B cell (primary cell): ENCODE data around the gene DNAAF5. TPM values are rescaled to one million over a fixed set of nuclear protein-coding genes. Genes with fewer than 3 reads are reported as not detected.

Experiments
- ATAC-seq: fragments of 200-7000 bp; cut with Tn5 transposase; one replicate; pipeline ENCODE4 v1.10.0; 2021; ENCODE audit warnings: low read depth, mild to moderate bottlenecking, moderate number of reproducible peaks, moderate library complexity
- CTCF ChIA-PET: fragments of 350-600 bp; sonication (Branson Sonifier 250); formaldehyde crosslinking; loops from one replicate; lab custom pipeline; 2021; ENCODE audit warnings: antibody characterized with exemption, inconsistent platforms; lab: Charles Lee
- POLR2A ChIA-PET: fragments of 350-600 bp; sonication (Branson Sonifier 250); formaldehyde crosslinking; loops from one replicate; lab custom pipeline; 2021; ENCODE audit warnings: antibody characterized with exemption; lab: Charles Lee
- DNase-seq: peaks from one replicate; pipeline ENCODE4 v3.0.0; 2013
- H2AFZ ChIP-seq: 2 replicates; pipeline ENCODE4 v1.6.1; 2012; ENCODE audit warnings: mild to moderate bottlenecking, low read depth, low read length; ENCODE audit not compliant: insufficient read depth, poor library complexity, severe bottlenecking
- H3K27ac ChIP-seq, 2 donors: 1 replicate in 1 of 2; 2 replicates in 1 of 2; pipeline ENCODE4 v1.5.1; 2012 to 2013; ENCODE audit warnings: low read length in 2 of 2, mild to moderate bottlenecking in 2 of 2, moderate library complexity in 1 of 2
- H3K27me3 ChIP-seq, 4 experiments: fragments of 200-600 bp in 1 of 4; sonication (generic) in 1 of 4; replicated peaks in 1 of 4; 1 replicate in 2 of 4; 2 replicates in 2 of 4; pipeline versions ENCODE4 v1.6.1 to v1.7.0; 2013 to 2016; ENCODE audit warnings: low read length in 3 of 4, mild to moderate bottlenecking in 2 of 4, mixed read lengths in 1 of 4, moderate library complexity in 1 of 4; ENCODE audit not compliant: insufficient read depth in 4 of 4, control insufficient read depth in 3 of 4; ENCODE audit errors: control extremely low read depth in 1 of 4
- H3K36me3 ChIP-seq, 2 experiments: replicated peaks in 1 of 2; 1 replicate in 1 of 2; 2 replicates in 1 of 2; pipeline versions ENCODE4 v1.6.1 to v1.7.1; 2013; ENCODE audit warnings: low read length in 1 of 2; ENCODE audit not compliant: insufficient read depth in 2 of 2, control insufficient read depth in 1 of 2; ENCODE audit errors: control extremely low read depth in 1 of 2, extremely low read depth in 1 of 2
- H3K4me1 ChIP-seq, 2 donors: fragments of 200-600 bp in 1 of 2; sonication (generic) in 1 of 2; 1 replicate in 1 of 2; 2 replicates in 1 of 2; pipeline versions ENCODE4 v1.5.1 to v1.6.1; 2013 to 2017; ENCODE audit warnings: low read length in 2 of 2; ENCODE audit not compliant: control insufficient read depth in 2 of 2, insufficient read depth in 2 of 2
- H3K4me2 ChIP-seq: replicated peaks from 2 replicates; pipeline ENCODE3; 2012; ENCODE audit warnings: mild to moderate bottlenecking, low read depth, low read length; ENCODE audit not compliant: poor library complexity, severe bottlenecking
- H3K4me3 ChIP-seq, 5 experiments: fragments of 200-600 bp in 1 of 5; sonication (generic) in 1 of 5; 1 replicate in 3 of 5; 2 replicates in 2 of 5; pipeline versions ENCODE4 v1.5.1 to v1.7.0; 2011 to 2016; ENCODE audit warnings: low read length in 4 of 5, mild to moderate bottlenecking in 4 of 5, low read depth in 2 of 5, control low read depth in 1 of 5, moderate library complexity in 1 of 5; ENCODE audit not compliant: insufficient read depth in 1 of 5; ENCODE audit errors: control extremely low read depth in 1 of 5, extremely low read depth in 1 of 5
- H3K79me2 ChIP-seq: fragments of 200-600 bp; sonication (generic); one replicate; pipeline ENCODE4 v1.6.0; 2016; ENCODE audit warnings: low read length; ENCODE audit not compliant: control insufficient read depth, insufficient read depth
- H3K9ac ChIP-seq: fragments of 200-600 bp; sonication (generic); 2 replicates; pipeline ENCODE4 v1.6.1; 2017; ENCODE audit warnings: mild to moderate bottlenecking, low read length, moderate library complexity
- H3K9me3 ChIP-seq, 3 donors: one replicate each; pipeline versions ENCODE4 v1.6.1 to v1.7.1; 2013; ENCODE audit warnings: low read length in 2 of 3; ENCODE audit not compliant: control insufficient read depth in 2 of 3, insufficient read depth in 1 of 3; ENCODE audit errors: control extremely low read depth in 1 of 3
- H4K20me1 ChIP-seq: 2 replicates; pipeline ENCODE4 v1.6.0; 2012; ENCODE audit warnings: mild to moderate bottlenecking, low read length; ENCODE audit not compliant: insufficient read depth, control insufficient read depth, poor library complexity, severe bottlenecking
- H3K27ac Mint-ChIP-seq: one replicate; pipeline ENCODE4 v1.8.0; 2021; ENCODE audit warnings: mixed read lengths
- H3K27me3 Mint-ChIP-seq: one replicate; pipeline ENCODE4 v1.8.0; 2021; ENCODE audit warnings: mixed read lengths
- H3K4me1 Mint-ChIP-seq: one replicate; pipeline ENCODE4 v1.8.0; 2021; ENCODE audit warnings: mixed read lengths
- H3K4me3 Mint-ChIP-seq: one replicate; pipeline ENCODE4 v1.8.0; 2021; ENCODE audit warnings: mixed read lengths
- H3K9me3 Mint-ChIP-seq: one replicate; pipeline ENCODE4 v1.8.0; 2022; ENCODE audit warnings: mixed read lengths; ENCODE audit not compliant: insufficient read depth
- EZH2 ChIP-seq: IDR thresholded peaks from 2 replicates; pipeline ENCODE4 v1.6.1; 2012; ENCODE audit warnings: borderline replicate concordance, low read depth, mild to moderate bottlenecking, moderate library complexity, low read length; ENCODE audit not compliant: insufficient read depth, poor library complexity, severe bottlenecking
- WGBS: methylation state at CpG from one replicate; pipeline ENCODE4 v1.1.5; 2013; ENCODE audit warnings: missing lambda C conversion rate; ENCODE audit not compliant: insufficient coverage; 5-methylcytosine and 5-hydroxymethylcytosine counted together
- intact Hi-C: fragments of 100-400 bp; cut with micrococcal nuclease; formaldehyde crosslinking; loops from one replicate; pipeline ENCODE4 v1.10.0; 2022
- polyA plus RNA-seq: library from polyadenylated mRNA; depleted of rRNA; stranded (reverse); fragments of >200 nt; gene quantifications from 2 replicates; pipeline ENCODE4 v1.2.3, GENCODE V29; 2012
- total RNA-seq, 2 donors: library from RNA; stranded (reverse); fragments of 120-200 nt in 1 of 2; gene quantifications; 1 replicate in 1 of 2; 2 replicates in 1 of 2; pipeline versions ENCODE4 v1.2.3 to v1.2.4, GENCODE V29; 2013 to 2022
- TF ChIP-seq, protein P1 (sequence below): fragments of 200-600 bp; IDR thresholded peaks from one replicate; pipeline ENCODE4 v1.8.0; 2022; ENCODE audit warnings: antibody characterized with exemption, mild to moderate bottlenecking

Gene DNAAF5
- total and polyA plus RNA-seq, 2 donors (not counting 1 experiment from before 2014, with no cell fraction given), result 18.0 to 21.4 TPM

DNA sequence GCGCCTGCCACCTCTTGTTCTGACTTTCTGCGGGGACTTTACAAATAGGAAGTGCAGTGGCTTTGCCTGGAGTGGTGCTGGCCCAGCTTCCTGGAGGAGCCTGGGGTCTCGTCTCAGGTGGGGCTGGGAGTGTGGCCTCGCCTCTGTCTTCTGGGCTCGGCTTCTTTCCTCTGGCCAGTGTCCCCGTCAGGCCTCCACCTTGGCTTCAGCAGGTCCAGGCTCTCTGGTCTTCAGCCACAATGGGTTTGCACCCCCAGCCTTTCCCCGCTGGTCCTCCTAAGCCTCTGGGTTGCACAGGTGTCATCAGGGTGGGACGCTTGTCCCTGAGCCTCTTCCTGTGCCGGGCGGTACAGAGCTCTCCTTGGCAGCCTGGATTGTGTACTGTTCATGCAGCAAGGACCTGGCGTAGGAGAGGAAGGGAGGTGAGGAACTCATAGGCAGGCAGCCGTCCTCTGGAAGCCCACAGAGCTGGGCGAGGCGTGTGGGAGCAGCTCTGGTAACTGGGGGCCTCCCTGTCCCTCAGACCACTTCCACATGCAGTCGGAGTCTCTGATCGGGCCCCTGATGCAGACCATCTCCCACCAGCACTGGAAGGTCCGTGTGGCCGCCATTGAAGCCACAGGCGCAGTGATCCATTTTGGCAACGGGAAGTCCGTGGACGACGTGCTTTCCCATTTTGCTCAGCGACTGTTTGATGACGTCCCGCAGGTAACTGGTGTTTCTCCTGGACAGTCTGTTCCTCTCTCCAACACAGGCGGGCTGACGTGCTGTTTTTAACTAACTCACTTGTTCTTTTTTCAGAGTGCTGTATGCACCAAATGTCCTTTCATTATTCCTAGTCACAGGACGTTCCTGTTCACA is 2.9 kb downstream of the DNAAF5 start:
- TF ChIP-seq, protein P1, sequence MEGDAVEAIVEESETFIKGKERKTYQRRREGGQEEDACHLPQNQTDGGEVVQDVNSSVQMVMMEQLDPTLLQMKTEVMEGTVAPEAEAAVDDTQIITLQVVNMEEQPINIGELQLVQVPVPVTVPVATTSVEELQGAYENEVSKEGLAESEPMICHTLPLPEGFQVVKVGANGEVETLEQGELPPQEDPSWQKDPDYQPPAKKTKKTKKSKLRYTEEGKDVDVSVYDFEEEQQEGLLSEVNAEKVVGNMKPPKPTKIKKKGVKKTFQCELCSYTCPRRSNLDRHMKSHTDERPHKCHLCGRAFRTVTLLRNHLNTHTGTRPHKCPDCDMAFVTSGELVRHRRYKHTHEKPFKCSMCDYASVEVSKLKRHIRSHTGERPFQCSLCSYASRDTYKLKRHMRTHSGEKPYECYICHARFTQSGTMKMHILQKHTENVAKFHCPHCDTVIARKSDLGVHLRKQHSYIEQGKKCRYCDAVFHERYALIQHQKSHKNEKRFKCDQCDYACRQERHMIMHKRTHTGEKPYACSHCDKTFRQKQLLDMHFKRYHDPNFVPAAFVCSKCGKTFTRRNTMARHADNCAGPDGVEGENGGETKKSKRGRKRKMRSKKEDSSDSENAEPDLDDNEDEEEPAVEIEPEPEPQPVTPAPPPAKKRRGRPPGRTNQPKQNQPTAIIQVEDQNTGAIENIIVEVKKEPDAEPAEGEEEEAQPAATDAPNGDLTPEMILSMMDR, result no peak
- TF ChIP-seq EZH2, result no peak
- no peak overlapping the region for H3K4me2 ChIP-seq
- POLR2A ChIA-PET, result no interaction called here
- DNase-seq (no peak), ATAC-seq (no peak)
- H3K36me3 ChIP-seq, result peaks cover 0 to 8% of the 10 kb centered on the region in 2 experiments
- intact Hi-C loops, result loop anchor here (10.0 kb wide), 1 partner anchor 85 kb away; no protein-coding TSS in a partner anchor
- H3K27ac ChIP-seq, result no peak overlapping the region
- peaks cover 5% of the 10 kb centered on the region for H4K20me1 ChIP-seq
- H2AFZ ChIP-seq, result no peak overlapping the region
- H3K4me1 ChIP-seq, result peaks cover 16 to 21% of the 10 kb centered on the region in 2 donors
- no peaks in the 10 kb centered on the region for H3K27me3 Mint-ChIP-seq
- no peak overlapping the region for H3K4me3 ChIP-seq
- 94% methylated on average over 22 of the region's 29 CpGs for WGBS
- H3K9me3 Mint-ChIP-seq, result no peaks in the 10 kb centered on the region
- no peak overlapping the region for H3K9ac ChIP-seq
- no peaks in the 10 kb centered on the region for H3K27me3 ChIP-seq
- CTCF ChIA-PET, result interaction anchor here (0.6 kb wide), 1 partner anchor 11 kb away, joined by 3 read pairs; no protein-coding TSS in a partner anchor
- H3K79me2 ChIP-seq, result peaks cover 33% of the 10 kb centered on the region
- H3K9me3 ChIP-seq, result peaks cover 0 to 3% (median 2%) of the 10 kb centered on the region in 3 donors
- peak overlapping the region; percentile 45 for H3K4me3 Mint-ChIP-seq
- H3K4me1 Mint-ChIP-seq, result peaks cover 25% of the 10 kb centered on the region
- H3K27ac Mint-ChIP-seq, result no peak overlapping the region
